NOMO-1 (cell line): ENCODE data around the gene RAP1GAP.

ENCODE experiments used
- DNase-seq, 2 experiments: peaks; one replicate each; lab custom pipeline; 2025; ENCODE audit not compliant: unreplicated experiment in 2 of 2; lab: John Stamatoyannopoulos, UW

The RAP1GAP gene

DNA sequence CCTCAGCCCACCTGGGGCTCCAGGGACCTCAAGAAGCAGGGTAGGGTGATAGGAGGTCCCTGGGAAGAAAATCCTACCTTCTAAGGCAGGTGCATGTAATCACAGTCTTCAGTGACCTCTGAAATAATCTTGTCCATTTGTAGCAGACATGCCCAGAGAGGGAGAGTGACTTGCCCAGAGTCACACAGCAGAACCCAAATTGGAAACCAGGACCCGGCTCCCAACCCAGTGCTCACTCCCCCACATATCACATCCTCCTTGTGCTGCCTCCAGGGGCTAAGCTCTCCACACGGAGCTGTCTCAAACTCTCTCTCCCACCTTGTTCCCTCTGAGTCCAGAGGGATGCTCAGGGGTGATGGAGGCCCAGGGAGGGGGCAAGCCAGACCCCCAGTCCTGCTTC is 72.5 kb downstream of the RAP1GAP start:
- no peak for DNase-seq

DNA sequence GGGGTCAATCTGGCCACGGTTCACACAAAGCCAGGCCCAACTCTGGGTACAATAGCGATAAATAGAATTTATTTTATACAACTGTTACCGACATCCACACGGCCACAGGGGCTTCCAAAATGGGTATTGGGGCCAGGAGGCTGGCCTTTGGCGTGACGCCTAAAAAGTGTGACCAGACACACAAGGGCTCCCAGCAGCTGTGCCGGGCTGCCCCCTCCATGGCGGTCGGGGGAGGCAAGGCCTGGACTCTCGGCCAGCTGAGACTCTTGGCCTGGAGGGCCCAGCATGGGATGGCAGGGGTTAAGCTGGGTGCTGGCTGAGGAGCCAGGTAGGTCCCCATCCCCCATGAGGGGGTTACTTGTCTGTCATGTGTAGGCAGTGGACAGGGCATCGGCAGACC is 73.0 kb downstream of the RAP1GAP start:
- no peak for DNase-seq

DNA sequence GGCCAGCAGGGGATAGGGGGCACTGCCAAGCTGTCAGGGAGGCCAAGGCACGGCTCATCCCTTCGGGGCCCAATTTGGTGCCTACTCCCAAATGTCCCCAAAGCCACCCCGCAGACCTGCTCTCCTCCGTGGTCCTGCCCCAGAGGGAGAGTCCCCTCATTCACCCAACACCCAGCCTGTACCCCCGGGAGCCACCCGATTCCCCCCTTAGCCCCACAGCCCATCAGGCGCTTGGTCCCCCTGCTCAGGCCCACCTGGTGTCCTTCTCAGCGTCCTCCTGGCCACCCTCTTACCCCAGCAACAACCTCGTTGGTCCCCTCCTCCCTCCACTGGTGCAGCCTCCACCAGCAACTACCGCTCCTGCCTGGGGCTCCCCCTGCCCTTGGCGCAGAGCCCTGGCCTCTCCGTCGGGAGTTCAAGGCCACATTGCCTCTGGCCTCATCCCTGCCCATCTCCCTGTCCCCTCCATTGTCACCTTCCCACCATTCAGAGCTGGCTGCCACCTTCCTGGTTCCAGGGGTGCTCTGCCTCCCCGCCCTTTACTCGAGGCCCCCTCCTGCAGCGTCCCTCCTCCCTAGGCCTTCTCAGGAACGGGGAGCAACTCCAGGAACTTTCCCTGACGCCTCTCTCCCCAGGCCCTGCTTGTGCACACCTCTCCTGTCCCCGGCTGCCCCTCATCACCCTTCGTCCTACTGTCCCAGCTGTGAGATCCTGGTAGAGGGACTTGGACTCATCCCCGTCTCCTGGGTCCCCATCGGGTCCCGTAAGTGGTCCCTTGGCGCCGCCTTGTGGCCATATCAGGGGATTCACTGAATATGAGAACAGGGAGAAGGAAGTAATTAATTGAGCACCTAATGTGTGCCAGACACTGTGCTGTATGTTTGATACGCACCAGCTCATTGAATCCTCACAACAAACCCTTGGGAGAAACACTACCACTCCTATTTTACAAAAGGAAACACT is 73.9 kb downstream of the RAP1GAP start:
- peak in 1 of 2 experiments; percentile 45 for DNase-seq

DNA sequence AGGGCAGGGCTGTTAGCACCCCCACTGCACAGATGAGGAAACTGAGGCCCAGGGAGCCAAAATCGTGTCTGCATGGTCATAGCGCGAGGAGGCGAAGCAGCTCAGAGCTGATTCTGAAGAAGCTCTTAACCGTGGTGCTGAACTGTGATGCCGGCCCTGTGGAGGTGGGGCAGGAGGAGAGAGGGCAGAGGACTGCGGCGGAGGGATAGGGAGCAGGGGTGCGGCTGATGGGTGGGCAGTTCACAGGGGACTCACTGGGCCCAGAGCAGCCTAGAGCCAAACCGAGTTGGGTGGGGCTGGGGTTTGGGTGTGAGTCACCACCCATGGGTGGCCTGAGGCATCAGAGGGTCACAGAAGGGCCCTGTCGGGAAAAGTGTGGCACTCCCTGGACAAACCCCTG is 74.7 kb downstream of the RAP1GAP start:
- no peak for DNase-seq

DNA sequence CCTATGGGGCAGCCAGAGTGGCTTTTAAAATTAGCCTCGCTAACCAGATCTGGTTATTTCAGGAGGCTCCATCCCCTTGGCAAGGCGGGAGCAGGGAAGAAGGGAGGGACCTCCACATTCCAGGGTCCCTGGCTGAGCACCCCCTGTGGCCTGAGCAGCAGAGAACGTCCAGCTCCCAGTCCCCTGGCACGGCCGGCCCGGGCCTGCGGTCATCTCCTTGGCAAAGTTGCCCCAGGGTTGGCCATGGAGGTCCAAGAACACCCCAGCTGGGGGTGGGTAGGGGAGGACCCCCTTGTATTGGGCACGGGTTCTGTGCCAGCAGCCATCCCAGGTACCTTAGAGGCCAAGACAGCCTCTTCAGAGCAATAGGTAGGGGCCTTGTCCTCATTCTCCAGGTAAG is 75.9 kb downstream of the RAP1GAP start:
- no peak for DNase-seq

DNA sequence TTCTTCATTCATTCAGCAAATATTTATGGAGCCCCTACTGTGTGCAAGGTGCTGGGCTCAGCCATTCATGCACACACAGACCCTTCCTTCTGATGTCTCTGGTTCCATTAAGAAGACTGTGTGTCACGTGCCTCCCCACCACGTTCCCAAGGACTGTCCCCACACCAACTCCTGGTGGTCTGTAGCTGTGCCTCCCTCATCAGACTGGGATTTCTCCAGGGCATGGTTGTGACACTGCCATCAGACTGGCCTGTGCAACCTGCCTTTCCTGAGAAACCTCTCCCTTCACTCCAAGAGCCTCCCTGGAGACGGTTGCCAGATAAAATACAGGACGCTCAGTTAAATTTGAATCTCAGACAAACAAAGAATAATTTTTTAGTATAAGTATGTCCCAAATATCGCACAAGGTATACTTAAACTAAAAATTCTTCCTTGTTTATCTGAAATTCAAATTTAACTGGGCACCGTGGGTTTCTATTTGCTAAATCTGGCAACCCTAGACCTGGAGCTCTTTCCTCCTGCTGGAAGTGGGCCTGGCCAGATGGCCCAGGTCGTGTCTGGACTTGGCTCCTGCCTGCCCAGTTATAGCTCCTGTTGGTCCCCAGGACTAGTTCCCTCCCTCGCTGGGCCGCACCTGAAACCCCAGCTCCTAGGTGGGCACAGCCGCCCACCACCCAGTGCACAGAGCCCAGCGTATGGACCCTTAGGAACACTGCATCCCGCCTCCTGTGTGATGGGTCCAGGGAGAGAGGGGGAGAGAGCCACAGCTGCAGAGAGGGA is 76.9 kb downstream of the RAP1GAP start:
- DNase-seq: no peak

DNA sequence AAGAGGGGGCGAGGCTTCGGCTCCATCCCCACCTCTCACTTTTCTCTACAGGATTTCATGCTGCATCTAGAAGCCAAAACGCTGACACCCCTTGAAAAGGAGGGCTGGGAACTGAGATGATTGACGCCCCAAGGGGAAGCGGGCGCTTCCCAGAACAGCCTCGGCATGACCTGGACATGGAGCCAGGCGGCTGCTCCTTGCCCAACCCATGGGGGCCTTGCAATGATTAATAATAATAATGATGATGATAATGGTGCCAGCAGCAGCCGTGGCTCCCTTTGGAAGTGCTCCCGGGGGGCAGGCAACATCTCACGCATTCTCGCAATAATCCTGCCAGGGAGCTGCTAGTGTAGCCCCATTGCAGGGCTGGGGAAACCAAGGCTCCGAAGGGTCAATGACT is 78.2 kb downstream of the RAP1GAP start:
- DNase-seq: peak; percentile 19 to 57

DNA sequence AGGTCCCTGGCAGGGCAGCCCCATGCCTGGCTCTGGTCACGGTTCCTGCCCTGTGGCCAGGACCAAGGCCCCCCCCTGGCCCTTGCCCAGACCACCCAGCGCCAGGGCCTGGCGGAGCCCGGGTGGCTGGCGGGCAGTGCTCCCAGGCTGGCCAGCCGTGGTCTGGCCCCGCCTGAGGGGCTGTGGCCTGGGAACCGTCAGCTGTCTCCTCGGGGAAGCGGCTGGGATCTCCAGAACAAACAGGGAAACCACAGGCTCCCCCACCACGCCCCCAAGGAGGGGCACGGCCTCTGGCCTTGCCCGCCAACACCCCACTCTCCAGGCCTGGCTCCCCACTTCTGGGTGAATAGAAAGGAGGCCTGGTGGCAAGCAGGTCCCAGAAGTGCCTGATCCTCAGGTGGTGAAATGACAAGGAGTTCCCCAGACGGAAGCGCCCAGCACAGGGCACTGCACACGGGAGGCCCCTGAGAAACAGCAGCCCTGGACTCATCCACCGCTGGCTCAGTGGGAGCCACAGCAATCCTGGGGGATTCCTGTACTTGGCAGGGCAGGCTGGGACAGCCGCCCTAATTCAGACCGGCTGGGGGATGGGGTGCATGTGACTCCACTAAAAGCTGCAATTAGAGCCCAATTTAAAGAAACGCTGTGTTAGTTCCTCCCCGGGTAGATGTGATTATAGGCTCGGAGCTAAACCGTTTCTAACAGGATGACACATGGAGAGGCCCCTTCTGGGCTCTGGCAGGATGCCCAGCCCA is 78.9 kb downstream of the RAP1GAP start:
- peak; percentile 64 to 67 for DNase-seq

DNA sequence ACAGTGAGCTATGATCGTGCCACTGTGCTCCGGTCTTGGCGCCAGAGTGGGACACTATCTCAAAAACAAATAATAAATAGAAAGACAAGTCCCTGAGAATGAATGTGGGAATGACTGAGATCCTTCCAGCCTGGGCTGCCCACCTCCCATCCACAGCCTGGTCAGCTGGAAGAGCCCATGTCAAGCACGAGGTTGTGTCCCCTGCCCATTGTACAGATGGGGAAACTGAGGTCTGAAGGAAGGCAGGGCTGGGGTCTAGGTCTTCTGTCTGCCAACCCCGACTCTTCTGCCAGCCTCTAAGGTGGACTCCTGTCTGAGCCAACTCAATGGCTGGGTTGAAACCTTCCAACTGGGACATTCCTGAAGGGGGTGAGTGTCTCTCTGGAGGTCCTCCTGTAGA is 79.5 kb downstream of the RAP1GAP start:
- no peak for DNase-seq

DNA sequence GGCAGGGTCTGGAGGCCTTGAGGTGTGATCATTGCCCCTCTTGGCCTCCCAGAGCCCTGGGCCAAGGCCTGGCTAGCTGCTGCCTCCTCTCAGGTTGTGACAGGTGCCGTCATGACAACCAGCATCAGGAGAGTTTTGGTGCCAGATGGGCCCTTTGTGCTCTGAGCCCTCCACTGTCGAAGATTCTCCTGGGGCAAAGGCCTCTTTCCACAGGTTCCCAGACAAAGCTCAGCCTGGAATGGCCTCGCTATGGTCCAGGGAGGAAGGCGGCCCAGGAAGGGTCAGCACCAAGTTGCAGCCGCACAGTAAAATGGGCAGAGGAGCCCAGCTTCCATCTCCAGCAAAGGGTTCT is 81.6 kb downstream of the RAP1GAP start:
- no peak for DNase-seq

DNA sequence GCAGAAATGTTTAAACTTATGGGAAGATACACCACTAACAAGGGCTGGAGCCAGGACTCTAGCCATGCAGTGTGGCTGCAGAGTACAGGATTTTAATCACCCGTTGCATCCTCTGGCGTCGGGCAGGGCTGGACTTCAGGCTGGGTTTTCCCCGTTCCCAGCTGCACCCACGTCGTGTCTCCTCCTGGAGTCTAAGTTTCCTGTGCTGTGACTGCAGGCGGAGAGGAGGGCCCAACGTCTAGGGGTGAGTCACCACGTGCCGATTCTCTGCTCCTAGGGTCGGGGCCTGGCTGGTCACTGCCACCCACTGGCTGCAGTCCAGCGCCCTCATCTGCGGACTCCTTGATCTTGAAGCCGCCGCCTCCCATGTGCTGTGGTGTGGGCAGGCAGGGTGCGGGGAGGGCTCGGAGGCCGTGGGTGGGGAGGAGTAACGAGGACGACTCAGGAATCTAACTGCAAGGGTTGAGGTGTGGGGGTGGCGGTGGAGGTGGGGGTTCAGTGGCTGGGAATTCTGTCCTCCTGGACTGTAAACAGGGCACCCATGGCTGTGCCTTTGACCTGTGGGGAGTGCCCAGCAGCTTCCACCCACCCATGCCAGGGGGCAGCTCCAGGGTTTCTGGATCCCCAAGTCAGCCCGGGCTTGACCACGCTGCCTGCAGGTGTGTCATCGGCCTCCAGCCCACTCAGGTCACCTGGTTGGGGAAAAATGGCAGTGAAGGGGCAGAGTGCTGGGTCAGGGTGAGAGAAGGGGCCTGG is 82.1 kb downstream of the RAP1GAP start:
- no peak for DNase-seq

DNA sequence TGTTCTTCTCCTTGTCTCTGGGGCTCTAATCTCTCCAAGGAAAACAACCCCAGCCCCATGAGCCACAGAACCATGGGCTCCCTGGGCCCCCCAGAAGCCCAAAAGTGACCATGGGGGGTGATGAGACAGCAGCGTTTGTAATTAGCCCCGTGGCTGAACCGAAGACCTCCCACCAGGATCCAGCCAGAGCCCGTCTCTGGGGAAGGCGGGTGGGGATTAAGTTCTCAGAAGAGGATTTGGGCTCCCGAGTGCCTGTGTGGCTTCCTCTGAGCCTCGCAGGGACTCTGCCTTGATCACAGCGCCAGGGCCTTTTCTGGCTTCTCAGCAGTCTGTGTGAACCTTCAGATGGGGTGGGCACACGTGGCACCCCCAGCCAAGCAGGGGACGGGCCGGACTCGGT is 82.9 kb downstream of the RAP1GAP start:
- no peak for DNase-seq

DNA sequence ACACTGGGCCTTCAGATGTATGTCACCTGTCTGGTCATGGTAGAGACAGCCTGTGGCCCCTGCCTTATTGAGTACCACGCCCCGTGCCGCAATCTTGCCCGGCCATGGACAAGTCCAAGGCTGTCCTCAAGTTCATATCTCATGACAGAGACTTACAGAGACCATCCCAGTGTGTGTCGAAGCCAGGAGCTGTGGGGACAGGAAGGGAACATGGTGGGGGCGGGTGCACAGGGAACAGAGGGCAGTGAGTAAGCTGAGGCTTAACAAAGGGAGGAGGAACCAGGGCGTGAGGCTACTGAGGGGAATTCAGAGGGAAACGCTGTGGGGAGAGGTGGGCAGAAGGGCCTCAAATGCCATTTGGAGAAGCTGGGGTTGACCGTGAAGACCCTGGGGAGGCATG is 84.1 kb downstream of the RAP1GAP start:
- no peak for DNase-seq

DNA sequence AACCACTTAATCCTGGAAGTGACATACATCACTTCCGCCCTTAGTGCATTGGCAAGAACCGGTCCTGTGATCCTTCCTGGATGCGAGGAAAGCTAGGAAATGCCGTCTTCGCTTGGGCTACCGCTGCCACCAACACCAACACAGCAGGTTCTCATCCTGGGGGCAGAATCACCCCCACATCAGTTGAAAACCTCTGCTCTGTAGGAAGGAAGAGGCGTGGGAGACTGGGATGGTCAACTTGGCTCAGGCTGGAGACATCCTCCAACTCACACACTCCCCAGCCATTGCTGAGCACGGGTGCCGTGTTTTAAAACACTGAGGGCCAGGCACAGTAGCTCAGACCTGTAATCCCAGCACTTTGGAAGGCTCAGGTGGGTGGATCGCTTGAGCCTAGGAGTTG is 85.1 kb downstream of the RAP1GAP start:
- no peak for DNase-seq

DNA sequence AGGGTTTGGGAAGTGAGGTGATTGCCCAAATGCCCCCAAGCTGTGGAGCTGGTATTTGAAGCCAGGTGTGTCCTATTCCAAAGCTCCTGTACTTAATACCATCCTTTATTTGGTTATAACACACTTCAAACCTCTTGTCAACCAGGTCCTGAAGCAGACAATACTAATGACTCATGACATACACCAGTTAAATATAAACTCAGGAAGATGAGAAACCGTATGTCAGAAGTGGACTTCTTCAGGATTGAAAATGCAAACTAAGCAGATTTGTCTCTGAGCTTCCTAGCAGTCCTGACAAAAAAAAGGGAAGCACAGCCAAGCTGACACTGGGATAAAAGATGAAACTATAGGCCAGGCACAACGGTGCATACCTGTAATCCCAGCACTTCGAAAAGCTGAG is 89.4 kb downstream of the RAP1GAP start:
- DNase-seq: no peak

DNA sequence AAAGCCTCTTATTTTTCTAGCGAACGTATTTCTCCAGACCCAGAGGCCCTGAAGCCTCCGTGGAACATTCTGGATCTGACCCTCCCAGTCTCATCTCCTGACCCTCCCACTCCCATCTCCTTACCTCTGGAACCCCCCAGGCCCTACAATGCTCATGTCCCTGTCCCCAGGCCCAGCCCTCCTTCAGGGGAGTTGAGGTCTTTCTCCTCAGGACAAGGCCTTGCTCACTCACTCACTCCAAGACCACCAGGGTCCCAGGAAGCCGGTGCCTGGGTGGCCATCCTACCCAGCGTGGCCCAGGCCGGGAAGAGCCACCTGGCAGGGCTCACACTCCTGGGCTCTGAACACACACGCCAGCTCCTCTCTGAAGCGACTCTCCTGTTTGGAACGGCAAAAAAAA is 91.2 kb downstream of the RAP1GAP start:
- no peak for DNase-seq

DNA sequence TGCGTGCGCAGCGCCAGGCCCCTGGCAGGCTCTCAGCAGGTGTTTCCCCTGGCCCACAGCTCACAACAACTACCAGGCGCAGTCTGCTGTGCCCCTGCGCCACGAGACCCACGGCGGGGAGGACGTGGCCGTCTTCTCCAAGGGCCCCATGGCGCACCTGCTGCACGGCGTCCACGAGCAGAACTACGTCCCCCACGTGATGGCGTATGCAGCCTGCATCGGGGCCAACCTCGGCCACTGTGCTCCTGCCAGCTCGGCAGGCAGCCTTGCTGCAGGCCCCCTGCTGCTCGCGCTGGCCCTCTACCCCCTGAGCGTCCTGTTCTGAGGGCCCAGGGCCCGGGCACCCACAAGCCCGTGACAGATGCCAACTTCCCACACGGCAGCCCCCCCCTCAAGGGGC is 91.8 kb downstream of the RAP1GAP start:
- no peak for DNase-seq

DNA sequence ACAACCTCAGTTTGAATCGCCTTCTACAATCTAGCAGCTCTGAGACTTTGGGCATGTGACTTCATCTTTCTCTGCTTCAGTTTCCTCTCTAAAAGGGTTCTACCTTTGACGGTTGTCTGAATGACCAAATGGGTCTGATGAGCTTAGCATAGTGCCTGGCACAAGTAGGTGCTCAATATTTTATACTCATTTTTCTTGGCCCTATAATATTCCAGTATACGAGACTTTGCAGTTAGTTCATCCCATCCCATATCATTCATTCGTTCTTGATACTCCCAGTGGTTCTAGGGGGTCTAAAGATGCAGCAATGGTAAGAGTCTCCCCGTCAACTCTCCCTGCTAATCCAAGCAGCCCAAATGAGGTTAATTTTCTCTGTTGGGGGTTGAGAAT is 92.4 kb downstream of the RAP1GAP start:
- no peak for DNase-seq

DNA sequence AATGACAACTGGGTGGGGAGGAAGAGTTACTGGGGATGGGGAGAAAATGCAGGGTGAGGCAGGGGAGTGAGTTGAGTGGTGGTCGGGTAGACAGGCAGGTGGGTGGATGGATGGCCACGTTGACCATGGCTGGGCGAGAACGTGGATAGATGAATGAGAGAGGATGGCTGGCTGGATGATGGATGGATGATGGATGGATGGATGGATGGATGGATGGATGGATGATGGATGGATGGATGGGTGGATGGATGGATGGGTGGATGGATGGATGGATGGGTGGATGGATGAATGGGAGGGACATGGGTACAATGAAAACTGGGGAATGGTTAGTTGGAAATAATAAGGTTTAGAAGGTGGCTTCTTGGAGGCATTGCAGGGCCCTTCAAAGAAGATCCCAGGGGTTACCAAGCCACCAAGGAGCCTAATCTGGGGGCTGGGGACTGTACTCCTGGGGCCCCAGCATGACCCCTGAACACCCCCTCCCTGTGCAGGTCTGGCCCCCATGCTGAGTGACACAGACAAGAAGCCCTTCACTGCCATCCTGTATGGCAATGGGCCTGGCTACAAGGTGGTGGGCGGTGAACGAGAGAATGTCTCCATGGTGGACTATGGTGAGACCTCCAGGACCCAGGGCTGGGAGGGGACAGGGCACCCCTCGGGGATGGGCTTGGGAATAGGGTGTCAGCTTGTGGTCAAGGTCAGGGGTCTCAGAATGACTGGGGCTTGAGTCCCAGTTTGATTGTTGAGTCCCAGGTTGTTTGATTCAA is 92.9 kb downstream of the RAP1GAP start:
- DNase-seq: no peak
